ENCODE results near the gene SENP7.

- TF ChIP-seq POLR2A (IDR thresholded peaks at IDR 0.05; ENCODE audit: low read length) (no peak), GATA1 (IDR thresholded peaks at IDR 0.05; ENCODE audit: low read depth, low read length) (no peak)
Observed at GRCh38 chr3:101414121-101414520, 98.9 kb downstream of the SENP7 start.
